SKM-1 (cell line): ENCODE measurements around the gene GAS6.
"Not testable (repeated sequence)": the region's sequence is repeated elsewhere in the genome, so short reads cannot be mapped to it uniquely, and the experiment has no call there.

ENCODE experiments used
- DNase-seq: peaks from one replicate; lab custom pipeline; 2025; ENCODE audit not compliant: unreplicated experiment; lab: John Stamatoyannopoulos, UW

Gene GAS6

GRCh38 chr13:113863524-113864272, at the start of gene GAS6:
Gene GAS6, minus strand, starts transcription at chr13:113864076. Its CDS starts 156 bp downstream, at chr13:113863920.
- DNase-seq: no peak

- not testable (repeated sequence) for DNase-seq
These were observed 49.5 kb upstream of the GAS6 start for GRCh38 chr13:113913408-113913807.

GRCh38 chr13:113912596-113912995, 48.7 kb upstream of the GAS6 start:
- no peak for DNase-seq

GRCh38 chr13:113907635-113908617, 44.0 kb upstream of the GAS6 start:
- DNase-seq: no peak

GRCh38 chr13:113906571-113906970, 42.7 kb upstream of the GAS6 start:
- DNase-seq: no peak

- DNase-seq: no peak
These were observed 42.1 kb upstream of the GAS6 start for GRCh38 chr13:113905942-113906341.

- DNase-seq: no peak
These were observed 41.1 kb upstream of the GAS6 start for GRCh38 chr13:113905018-113905417.

- DNase-seq: no peak
These were observed 40.5 kb upstream of the GAS6 start for GRCh38 chr13:113904411-113904810.

- DNase-seq: no peak
These were observed 40.0 kb upstream of the GAS6 start for GRCh38 chr13:113903912-113904311.

- DNase-seq: no peak
These were observed 39.3 kb upstream of the GAS6 start for GRCh38 chr13:113902986-113903775.

- DNase-seq: no peak
These were observed 38.6 kb upstream of the GAS6 start for GRCh38 chr13:113902481-113902880.

GRCh38 chr13:113901642-113902041, 37.8 kb upstream of the GAS6 start:
- DNase-seq: no peak

- DNase-seq: no peak
These were observed 37.4 kb upstream of the GAS6 start for GRCh38 chr13:113901231-113901630.

- no peak for DNase-seq
These were observed 36.8 kb upstream of the GAS6 start for GRCh38 chr13:113900646-113901045.

GRCh38 chr13:113898391-113898790, 34.5 kb upstream of the GAS6 start:
- DNase-seq: no peak

GRCh38 chr13:113897966-113898365, 34.1 kb upstream of the GAS6 start:
- no peak for DNase-seq

GRCh38 chr13:113897161-113897560, 33.3 kb upstream of the GAS6 start:
- DNase-seq: no peak

GRCh38 chr13:113895436-113895835, 31.6 kb upstream of the GAS6 start:
- DNase-seq: no peak

- DNase-seq: no peak
These were observed 27.1 kb upstream of the GAS6 start for GRCh38 chr13:113890774-113891480.

GRCh38 chr13:113889467-113889866, 25.6 kb upstream of the GAS6 start:
- DNase-seq: no peak
